Superior temporal gyrus (tissue), 1 donor: Measurements from ENCODE around the gene NADSYN1.
"Not testable (repeated sequence)": the region's sequence is repeated elsewhere in the genome, so short reads cannot be mapped to it uniquely, and the experiment has no call there.

Experiments used
- DNase-seq: peaks from one replicate; pipeline ENCODE4 v3.0.0-alpha.2; 2016; ENCODE audit errors: extremely low spot score

NADSYN1 gene

GRCh38 chr11:71453037-71453917 is at the start of gene NADSYN1:
Gene NADSYN1 (plus strand): TSS chr11:71453203. CDS start chr11:71453297, 94 bp downstream.
- DNase-seq: peak; percentile 95

- no peak for DNase-seq
These were observed 48.8 kb upstream of the NADSYN1 start for GRCh38 chr11:71404209-71404608.

DNA sequence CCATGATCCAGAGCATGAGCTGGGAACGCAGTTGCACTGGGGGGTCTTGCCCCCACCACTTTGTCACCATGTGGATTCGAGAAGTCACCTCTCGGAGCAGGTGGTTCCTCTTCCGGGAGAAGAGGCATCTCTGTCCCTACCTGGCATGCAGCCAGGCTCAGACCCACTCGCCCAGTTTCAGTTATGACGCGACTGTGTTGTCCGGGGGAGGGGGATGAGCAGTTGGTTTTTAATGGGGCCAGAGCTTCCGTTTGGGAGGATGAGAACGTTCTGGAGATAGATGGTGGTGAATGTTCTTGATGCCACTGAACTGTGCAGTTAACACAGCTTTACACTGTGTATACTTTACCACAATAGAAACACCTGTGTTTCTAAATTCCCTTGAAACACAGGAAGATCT is 46.3 kb upstream of the NADSYN1 start:
- no peak for DNase-seq

DNA sequence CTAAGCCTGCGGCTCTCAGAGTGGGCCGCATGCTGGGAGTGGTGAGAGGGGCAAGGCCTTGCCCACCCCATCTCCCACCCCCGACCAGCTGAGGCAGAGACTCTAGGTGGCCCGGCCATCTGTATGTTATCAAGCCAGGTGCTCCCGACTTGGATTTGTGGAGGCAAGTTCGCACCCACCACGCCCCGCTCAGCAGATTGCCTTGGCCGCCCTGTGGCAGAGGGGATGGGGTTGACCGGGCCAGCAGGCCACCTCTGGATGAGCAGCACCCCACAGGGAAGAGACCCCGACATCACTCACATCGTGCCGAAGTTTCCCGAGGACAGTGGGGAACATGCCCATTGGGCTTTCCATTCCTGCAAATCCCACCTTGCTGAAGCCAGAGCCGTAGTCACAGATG is 45.6 kb upstream of the NADSYN1 start:
- no peak for DNase-seq

DNA sequence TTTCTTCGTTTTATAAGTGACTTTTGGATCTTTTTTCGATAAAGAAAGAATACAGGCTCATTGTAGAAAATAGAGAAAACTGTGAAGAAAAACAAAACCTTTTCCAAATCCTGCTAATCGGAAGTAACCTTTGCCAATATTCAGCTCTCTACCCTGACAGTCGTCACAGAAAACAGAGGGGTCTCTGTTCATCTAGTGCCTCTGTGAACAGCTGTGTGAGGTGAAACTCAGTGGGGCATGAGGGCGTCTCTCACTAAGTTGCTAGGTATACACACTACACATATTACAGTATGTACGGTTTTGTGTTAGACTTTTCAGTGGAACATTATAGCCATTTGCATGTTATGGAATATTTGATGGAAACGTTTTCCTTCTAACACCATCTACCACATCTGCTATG is 44.2 kb upstream of the NADSYN1 start:
- no peak for DNase-seq

DNA sequence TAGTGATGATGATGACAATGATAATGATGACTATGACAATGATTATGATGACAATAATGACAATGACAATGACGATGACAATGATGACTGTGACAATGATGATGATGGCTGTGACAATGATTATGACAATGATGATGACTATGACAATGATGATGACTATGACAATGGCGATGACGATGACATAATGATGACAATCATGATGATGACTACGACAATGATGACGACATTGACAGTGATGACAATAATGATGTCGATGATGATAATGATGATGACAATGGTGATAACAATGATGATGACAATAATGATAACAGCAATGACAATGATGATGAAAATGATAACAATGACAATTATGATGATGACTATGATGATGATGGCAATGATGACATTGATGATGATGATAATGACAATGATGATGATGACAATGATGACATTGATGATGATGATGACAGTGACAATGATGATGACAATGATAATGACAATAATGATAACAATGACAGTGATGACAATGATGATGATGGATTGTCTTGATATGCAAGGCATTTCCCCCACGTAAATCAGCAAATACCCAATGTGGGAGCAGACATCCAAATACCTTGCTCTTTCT is 42.5 kb upstream of the NADSYN1 start:
- DNase-seq: no peak

GRCh38 chr11:71414645-71415044 is 38.4 kb upstream of the NADSYN1 start:
- no peak for DNase-seq

GRCh38 chr11:71418643-71419042 is 34.4 kb upstream of the NADSYN1 start:
- peak; percentile 47 for DNase-seq

- peak; percentile 72 for DNase-seq
These were observed 32.4 kb upstream of the NADSYN1 start for GRCh38 chr11:71420455-71421241.

DNA sequence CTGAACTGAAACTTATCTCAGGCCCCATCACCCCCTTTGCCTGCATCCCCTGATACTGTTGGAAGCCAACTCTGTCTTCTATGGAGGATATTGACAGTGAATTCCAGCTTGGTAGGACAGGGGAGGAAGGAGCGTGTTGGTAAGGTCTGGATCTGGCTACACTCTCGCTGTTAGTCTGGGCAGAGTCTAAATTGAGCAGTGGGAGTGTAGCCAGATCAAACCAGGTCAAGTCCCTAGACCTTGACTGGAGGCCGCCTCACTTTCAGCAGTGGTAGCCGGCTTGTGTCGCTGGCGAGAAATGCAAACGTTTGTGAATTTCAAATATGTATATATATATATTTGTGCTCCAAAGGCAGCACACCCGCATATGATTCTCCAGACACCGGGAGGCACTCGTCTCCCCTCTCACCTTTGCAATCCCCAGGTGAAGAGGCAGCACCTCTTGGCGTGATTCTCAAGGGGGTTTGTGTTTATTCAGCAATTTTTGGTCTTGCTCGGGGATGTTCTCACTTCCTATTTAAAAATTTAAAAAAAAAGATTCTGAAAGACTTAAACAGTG is 31.5 kb upstream of the NADSYN1 start:
- DNase-seq: no peak

GRCh38 chr11:71422318-71422717 is 30.7 kb upstream of the NADSYN1 start:
- not testable (repeated sequence) for DNase-seq

DNA sequence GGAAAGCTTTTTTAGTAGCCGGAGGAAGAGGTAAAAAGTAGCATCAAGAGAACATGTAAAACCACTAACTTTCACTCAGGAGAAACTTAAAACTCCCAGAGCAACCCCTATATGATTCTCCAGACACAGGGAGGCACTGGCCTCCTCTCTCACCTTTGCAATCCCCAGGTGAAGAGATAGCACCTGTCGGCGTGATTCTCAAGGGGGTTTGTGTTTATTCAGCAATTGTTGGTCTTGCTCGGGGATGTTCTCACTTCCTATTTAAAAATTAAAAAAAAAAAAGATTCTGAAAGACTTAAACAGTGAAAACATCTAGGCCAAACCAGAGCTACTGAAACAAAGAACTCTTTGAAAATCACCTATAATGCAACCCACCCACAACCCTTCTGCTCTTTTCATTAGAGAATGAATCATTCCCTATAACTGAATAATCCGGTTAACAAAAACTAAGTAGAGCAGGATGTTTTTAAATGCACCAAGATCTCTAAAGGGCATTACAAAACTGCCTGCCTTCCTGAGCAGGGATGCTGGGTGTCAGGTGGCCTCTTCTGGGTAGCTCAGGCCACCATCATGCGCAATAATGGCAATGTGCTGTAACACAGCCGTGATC is 29.7 kb upstream of the NADSYN1 start:
- DNase-seq: no peak

- no peak for DNase-seq
These were observed 27.6 kb upstream of the NADSYN1 start for GRCh38 chr11:71425409-71425808.

DNA sequence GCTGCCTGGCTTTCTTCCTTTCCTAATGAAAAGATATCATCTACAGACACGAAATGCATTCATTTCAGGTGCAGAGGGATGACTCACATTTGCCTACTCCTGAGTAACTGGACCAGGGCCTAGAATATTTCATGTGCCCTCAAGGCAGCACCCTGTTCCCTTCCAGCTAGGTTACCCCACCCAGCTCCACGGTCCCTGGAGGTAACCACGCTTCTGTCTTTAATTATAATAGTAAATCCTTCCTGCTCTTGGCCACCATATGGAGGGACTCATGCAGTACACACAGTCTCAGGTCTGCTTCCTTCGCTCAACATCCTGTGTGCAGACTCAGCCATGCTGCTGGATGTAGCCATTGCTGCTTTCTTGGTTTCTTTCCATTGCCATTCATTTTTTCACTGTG is 27.1 kb upstream of the NADSYN1 start:
- no peak for DNase-seq

- DNase-seq: no peak
These were observed 26.6 kb upstream of the NADSYN1 start for GRCh38 chr11:71426413-71426812.

- peak; percentile 33 for DNase-seq
These were observed 24.1 kb upstream of the NADSYN1 start for GRCh38 chr11:71428861-71429435.

DNA sequence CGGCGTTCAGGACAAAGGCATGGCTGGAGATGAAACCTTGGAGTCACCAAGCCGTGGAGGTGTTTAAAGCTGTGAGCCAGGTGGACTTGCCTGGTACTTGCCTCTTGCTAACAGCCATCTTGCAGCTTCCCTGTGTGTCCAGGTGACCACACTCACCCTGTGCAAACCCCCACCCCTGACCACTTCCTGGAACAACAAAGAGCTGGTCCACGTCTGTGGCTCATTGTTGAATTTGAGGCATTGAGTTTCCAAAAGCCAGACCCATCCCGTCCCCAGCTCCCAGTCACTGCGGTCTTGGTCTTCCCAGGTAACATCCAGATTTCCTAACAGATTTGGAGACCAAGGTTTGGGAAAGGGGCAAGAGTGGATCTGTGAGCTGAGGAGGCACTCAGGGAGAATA is 23.3 kb upstream of the NADSYN1 start:
- no peak for DNase-seq

DNA sequence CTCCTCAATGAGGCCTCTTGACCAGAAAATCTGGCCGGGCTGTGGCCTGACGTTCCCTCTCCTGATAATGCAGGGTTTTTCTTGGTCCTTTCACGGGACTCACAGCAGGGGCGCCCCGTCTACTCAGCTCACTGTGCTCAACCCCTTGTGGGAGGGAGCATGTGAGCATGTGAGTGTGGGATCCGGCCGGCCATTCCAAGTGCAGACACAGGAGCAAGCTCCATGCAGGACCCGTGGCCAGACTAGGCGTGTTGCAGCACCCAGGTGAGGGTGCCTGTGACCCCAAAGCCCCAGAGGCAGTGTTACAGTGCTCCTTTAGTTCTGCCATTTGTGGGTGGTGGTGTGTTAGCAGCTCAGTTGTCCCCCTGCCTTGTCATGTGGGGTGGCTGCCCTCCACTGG is 22.8 kb upstream of the NADSYN1 start:
- DNase-seq: no peak

- no peak for DNase-seq
These were observed 21.7 kb upstream of the NADSYN1 start for GRCh38 chr11:71431271-71431670.

DNA sequence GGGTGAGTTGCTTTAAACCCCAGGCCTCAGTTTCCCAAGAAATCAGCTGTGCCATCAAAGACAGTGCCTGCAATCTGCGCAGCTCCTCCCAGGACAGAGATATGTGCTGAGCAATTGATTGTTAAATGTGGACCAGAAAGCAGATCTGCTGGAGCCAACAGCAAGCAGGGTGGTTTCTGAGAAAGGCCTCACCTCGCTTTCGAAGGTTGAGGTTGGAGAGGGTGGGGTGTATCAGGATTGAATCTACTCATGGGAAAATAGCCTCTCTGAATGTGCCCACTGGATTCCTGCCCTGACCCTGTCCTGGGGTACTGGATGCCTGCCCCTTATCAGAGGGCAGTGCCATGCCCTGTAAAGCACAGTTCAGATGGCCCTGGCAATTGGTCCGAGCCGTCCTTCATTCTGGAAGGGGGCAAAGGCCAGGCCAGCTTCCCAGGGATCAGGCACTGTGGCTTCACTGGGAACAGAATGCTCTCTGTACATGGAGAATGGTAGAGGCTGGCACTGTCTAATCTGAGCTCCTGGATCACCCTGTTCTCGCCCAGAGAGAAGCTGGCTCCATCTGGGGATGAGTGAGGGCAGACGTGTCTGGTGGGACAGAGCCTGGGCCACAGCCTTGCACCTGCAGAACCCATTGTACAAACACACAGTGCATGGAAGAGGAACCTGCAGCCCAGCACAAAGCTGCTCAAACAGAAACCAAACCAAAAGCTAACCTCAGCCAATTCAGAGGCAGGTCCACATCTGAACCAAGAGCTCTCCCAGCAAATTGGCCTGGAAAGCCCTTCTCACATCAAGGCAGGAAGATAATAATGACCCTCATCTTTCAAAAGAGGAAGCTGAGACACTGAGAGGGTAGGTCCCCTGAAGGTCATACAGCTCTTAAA is 20.0 kb upstream of the NADSYN1 start:
- DNase-seq: peak; percentile 80
